Fibroblast of lung (primary cell): Measurements from ENCODE around the gene XPC.

Experiments
- EZH2 ChIP-seq: IDR thresholded peaks from 2 replicates; pipeline ENCODE4 v1.5.1; 2012; ENCODE audit warnings: low read length, control low read depth, mild to moderate bottlenecking; ENCODE audit errors: missing control alignments
- TF ChIP-seq, protein P1 (sequence below), 2 donors: IDR thresholded peaks in 1 of 2; conservative IDR thresholded peaks in 1 of 2; 1 replicate in 1 of 2; 2 replicates in 1 of 2; pipeline ENCODE4 v1.5.1; 2011 to 2012; ENCODE audit warnings: low read length in 2 of 2, control low read depth in 1 of 2, inconsistent platforms in 1 of 2, low read depth in 1 of 2, mild to moderate bottlenecking in 1 of 2

DNA sequence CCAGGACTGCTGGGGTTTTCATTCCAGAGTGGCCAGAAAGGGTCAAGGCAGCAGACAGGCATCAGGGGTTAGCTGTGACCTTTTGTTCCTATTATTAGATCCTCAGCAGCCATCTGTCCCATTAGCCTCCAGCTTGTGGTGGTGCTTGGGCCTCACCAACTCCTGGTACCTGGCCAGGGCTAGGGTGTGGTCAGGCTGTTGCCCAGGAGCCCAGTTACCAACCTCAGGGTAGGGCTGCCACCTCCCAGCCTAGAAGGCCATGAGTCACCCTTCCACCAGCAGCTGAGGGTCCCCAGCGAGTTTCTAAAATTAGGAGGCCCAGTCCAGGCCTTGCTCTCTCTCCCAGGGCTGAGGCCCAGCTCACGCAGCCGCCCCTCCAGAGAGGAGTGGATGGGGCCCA, 41.4 kb downstream of the XPC start:
- TF ChIP-seq, protein P1, sequence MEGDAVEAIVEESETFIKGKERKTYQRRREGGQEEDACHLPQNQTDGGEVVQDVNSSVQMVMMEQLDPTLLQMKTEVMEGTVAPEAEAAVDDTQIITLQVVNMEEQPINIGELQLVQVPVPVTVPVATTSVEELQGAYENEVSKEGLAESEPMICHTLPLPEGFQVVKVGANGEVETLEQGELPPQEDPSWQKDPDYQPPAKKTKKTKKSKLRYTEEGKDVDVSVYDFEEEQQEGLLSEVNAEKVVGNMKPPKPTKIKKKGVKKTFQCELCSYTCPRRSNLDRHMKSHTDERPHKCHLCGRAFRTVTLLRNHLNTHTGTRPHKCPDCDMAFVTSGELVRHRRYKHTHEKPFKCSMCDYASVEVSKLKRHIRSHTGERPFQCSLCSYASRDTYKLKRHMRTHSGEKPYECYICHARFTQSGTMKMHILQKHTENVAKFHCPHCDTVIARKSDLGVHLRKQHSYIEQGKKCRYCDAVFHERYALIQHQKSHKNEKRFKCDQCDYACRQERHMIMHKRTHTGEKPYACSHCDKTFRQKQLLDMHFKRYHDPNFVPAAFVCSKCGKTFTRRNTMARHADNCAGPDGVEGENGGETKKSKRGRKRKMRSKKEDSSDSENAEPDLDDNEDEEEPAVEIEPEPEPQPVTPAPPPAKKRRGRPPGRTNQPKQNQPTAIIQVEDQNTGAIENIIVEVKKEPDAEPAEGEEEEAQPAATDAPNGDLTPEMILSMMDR (conservative IDR thresholded peaks at IDR 0.05 in 1 of 2, IDR thresholded peaks at IDR 0.05 in 1 of 2; ENCODE audit: low read depth in 1 of 2, low read length in 2 of 2): no peak
- no peak for TF ChIP-seq EZH2
